Stimulated activated CD4-positive, alpha-beta T cell treated with anti-CD3 and anti-CD28 coated beads, TNF-alpha, amount 100 ng/mL, for 1 hour (primary cell): Measurements from ENCODE around the gene TLN1.

Source experiments
- DNase-seq, 3 donors: peaks; one replicate each; pipeline ENCODE4 v3.0.0-alpha.2; 2020; ENCODE audit warnings: low read depth in 3 of 3, low spot score in 1 of 3

The TLN1 gene

DNA sequence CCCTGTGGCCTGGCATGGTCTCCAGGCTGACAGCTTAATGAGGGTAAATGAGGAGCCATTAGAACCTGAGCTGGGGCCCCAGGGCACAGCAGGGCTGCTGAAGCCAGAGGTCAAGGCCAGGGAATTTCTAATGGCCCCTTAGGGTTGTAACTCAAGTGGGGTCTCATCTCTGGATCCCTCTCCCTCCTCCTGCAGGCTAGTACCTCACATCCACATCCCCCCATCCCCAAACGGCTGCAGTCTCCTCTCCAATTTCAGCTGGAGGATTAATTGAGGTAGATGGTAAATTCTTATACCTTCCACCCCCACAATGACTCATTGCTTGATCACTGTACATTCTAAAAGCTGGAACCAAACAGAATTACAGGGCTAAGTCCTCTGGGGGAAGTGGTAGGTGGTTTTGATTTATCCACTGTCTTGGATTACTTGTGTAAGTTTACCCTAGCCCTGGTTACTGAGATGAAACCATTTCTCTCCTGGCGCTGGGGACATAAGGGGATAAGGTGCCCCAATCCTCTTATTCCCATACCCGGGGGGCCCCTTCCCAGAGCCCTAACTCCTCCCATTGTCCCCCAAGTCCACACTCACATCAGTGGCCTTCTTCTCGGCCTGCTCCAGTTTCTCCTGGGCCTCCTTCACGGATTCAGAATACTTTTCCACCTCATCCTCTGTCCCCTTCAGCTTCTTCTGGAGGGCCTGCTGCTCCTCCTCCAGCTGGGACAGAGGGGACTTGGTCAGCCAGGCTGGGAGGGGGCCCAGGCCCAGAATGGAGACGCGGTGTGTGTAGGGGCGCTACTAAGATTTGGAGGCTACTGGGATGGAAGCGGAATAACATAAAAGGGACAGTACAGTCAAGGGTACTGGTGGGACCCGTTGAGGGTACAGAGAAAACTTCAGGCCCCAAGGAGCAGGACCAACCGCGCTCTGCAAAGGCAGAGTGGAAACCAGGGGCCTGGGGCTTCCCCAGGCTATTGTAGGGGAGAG is 43.1 kb downstream of the TLN1 start:
- DNase-seq: no peak

DNA sequence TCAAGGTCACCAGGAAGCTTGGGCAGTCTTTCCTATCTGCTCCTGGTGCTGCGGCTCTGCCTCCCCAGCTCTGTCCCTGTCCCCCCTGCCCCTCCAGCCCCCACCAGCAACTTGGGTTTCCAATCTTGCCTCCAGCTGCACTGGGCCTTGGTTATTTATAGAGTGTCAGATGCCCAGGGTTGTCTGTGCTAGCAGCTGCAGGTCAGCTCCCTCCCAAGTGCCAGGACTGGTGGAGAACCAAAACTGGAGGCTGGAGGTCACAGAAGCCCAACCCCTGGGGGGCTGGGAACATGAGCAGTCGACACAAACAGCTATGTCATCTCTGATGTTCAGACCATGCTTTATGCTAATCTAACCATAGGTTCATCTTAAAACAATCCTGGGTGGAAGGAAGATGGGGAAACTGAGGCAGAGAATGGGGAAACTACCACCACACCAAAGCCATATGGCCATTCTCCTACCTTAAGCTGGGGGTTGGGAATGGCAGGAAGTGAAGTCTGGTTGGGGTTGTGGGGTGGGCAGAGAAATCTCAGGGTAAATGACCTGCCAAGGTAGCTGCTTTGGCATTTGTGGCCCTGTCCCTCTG is 43.9 kb downstream of the TLN1 start:
- no peak for DNase-seq

DNA sequence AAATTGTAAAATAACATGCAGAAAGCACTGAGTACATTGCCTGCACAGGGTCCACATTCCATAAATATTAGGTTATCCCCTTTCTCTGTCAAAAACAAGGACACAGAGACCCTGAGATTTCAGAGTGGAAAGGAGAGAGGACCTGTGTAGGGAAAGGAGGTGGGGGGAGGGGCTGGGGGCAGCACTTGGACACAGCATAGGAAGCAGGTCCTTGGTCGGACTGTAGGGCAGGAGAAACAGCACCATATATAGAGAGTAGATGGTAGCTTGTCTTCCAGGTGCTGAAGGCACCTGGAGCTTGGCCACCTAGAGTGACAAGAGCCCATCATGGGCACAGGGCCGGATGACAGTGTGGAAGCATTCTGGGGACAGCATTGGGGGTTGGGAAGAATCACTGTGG is 44.7 kb downstream of the TLN1 start:
- DNase-seq: no peak

DNA sequence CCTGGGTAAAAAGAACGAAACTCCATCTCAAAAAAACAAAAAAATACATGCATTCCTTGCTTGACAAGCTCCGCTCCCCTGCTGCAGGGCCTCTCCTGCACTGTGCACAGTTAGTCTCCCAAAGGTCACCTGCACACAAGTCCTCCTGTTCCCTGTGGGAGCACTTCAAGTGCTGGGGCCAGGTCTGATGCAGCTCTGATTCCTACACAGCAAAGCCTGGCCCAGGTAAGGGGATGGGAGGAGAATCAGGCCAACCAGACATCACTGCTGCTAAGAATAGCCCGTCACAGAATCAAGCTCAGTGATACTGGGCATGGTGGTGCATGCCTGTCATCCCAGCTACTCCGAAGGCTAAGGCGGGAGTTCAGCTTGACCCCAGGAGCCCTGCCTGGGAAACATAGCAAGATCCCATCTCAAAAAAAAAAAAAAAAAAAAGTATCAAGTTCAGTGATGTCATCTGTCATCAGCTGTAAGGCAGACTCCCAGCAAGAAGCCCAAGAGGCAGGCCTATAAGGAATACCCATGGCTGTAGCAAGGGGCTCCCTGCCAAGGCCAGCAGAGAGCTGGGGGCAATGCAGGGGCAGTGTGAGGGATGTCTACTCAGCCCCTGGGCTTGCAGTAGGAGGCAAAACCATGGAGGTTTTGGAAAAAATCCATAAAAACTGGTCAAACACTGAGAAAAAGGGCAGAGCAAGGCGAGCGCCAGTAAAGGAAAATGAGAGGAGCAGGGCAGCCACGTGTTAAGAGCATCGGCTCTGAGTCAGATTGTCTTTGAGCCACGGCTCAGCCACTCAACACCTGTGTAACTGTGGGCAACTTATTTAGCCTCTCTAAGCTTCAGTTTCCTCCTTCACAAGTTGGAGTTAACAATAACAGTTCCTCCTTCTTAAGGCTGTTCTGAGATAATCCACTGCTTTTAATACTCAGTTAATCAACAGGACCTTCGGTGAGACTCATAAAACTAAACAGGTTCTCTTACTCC is 45.5 kb downstream of the TLN1 start:
- no peak for DNase-seq

DNA sequence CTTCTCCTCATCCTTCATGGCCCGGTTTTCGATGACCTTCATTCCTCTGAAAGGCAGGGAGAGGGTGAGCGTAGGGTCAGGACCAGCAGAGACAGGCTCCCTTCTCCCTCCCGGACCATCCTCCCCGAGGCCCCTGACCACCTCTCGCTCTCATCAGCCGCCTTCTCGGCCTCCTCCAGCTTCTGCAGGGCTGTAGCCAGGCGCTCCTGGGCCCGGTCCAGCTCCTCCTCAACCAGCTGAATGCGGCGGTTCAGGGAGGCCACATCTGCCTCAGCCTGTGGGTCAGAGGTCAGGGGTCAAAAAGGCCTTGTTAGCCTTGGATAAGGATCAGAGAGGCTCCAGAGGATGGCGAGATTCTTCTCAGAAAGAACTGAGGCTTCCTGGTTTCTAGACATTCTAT is 46.5 kb downstream of the TLN1 start:
- DNase-seq: no peak

DNA sequence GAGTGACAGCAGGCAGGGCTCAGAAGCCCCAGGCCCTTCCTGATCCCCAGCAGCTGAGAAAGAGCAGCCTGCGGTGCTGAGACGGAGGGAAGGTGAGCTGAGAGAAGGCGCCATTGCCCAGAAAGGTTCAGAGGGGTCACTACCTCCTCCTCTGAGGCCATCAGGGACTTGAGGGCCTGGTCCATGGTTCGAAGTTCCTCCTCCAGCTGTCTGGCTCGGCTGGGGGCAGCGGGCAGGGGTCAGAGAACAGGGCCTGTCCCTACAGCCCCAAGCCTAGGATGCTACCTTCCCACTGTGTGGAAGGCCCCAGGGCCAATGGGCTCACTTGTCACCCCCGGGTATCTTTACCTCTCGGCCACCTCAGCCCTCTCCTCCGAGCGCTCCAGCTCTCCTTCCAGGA is 47.1 kb downstream of the TLN1 start:
- no peak for DNase-seq

DNA sequence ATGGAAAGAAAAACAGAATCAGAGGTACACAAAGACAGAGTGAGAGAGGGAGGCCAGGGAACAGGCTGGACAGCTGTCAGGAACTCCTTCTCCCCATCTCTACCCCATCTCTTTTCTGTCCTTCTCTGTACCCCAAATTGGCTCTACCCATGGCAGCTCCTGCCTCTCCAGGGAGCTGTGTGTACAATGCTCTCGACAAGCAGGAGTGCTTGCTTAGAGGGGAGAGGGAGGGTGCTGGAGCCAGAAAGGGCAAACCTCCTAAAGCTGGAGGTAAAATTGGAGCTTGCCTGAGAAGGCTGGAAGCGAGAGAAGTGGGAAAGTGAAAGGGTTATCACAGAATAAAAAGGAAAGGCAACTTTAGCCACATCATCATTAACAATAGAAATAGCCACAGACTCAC is 48.7 kb downstream of the TLN1 start:
- no peak for DNase-seq

DNA sequence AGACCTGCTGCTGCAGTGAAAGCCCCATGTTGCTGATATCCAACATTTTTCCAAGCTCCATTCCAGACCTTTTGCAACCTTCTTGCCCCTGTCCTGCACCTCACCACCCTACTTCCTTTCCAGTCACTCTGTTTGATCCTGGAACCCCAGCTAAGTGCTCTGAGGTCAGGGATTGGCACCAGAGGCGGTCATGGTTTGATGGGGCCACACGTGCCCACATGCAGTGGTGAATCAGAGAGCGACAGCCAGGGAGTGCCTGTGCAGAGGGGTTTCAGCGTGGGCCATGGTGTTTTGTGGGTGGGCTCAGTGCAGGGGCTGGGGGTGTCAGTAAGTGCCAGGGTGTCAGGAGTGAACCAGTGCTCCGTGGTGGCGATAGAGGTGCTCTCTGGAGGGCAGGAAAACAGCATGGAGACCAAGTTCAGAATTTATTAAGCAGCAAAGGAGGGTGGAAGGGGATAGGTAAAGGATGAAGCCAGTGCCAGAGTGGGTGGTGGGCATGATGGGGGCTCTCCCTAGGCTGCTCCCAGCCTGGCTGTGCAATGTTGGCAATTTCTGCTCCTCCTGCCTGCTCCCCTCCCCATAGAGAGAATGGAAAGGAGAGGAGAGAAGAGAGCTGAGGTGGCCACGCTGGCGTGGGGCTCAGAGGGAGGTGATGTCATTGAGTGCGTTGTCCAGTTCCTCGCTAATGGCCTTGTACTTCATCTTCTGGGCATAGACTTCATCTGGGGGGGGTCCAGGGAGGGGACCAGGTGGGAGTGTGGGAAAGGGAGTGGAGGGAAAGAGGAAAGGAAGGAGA is 49.3 kb downstream of the TLN1 start:
- DNase-seq: no peak

DNA sequence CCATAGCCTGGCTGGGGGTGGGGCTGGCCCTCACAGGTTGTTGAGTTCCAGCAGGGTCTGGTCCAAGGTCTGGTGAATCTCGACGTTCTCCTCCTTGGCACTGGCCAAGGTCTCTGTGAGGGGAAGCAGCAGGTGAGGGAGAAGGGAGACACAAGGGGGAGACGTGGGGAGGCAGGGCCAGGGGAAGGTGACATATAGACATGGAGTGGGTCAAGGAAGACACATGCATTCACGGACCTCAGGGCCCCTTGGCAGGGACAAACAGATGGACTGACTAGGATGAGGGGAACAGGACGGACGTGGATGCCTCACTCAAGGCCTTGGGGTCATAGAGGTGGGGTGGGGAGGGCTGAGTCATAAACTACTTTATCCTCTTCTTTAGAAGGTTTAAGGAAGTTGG is 49.9 kb downstream of the TLN1 start:
- DNase-seq: no peak

DNA sequence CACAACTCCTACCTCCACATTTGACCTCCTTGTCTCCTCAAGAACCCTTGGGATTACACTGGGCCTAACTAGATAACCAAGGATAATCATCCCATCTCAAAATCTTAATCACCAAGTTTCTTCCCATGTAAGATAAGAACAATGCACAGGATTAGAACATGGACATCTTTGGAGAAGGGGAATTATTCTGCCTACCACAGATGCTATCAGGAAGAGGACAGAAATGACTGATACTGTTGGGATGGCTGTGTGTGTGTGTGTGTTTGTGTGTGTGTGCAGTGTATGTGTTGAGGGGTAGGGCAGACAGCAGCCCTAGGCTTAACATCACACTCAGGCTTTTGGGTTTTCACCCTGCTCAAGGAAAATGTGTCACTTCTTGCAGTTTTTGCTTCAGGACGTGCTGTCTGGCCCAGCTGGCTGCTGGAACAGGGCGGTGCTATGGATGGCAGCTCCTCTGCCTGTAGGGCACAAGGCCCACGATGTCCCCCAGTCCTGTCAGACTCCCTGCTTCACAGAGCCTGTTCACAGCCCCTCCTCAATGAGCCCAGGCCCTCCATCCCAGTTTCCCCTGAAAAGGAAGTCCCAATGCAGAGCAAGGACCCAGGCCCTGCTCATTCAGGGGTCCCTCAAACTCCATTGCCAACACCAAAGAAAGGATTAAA is 50.5 kb downstream of the TLN1 start:
- no peak for DNase-seq

DNA sequence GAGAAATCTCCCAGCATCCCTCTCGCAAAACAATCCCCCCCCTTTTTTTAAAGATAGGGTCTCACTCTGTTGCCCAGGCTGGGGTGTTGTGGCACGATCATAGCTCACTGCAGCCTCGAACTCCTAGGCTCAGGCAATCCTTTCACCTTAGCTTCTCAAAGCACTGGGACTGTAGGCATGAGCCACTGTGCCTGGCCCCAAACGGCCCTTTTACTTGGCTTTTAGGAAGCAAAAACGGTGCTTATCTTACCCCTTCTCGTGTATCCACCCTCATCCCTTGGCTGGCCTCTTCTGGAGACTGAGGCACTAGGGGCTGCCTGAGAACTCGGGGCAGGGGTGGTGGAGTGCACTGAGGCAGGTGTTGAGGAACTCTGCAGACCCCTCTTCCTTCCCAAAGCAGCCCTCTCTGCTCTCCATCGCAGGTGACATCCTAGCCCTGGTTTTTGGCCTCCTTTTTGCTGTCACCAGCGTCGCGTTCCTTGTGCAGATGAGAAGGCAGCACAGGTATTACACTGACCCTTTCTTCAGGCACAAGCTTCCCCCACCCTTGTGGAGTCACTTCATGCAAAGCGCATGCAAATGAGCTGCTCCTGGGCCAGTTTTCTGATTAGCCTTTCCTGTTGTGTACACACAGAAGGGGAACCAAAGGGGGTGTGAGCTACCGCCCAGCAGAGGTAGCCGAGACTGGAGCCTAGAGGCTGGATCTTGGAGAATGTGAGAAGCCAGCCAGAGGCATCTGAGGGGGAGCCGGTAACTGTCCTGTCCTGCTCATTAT is 51.5 kb downstream of the TLN1 start:
- DNase-seq: no peak

DNA sequence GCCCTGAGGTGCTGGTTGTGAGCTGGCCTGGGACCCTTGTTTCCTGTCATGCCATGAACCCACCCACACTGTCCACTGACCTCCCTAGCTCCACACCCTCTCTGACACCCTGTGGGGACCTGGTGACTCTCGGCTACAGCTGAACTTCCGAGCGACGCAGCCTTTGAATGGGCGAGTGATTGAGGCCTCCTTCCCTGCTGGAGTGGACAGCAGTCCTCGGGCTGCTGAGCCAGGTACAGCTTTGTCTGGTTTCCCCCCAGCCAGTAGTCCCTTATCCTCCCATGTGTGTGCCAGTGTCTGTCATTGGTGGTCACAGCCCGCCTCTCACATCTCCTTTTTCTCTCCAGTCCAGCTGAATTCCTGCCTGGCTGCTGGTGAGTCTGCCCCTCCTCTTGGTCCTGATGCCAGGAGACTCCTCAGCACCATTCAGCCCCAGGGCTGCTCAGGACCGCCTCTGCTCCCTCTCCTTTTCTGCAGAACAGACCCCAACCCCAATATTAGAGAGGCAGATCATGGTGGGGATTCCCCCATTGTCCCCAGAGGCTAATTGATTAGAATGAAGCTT is 52.1 kb downstream of the TLN1 start:
- no peak for DNase-seq

DNA sequence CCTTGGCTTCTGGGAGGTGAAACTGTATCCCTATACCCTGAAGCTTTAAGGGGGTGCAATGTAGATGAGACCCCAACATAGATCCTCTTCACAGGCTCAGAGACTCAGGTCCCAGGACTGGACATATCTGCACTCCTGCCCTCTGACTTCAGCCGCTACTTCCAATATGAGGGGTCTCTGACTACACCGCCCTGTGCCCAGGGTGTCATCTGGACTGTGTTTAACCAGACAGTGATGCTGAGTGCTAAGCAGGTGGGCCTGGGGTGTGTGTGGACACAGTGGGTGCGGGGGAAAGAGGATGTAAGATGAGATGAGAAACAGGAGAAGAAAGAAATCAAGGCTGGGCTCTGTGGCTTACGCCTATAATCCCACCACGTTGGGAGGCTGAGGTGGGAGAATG is 52.9 kb downstream of the TLN1 start:
- no peak for DNase-seq

DNA sequence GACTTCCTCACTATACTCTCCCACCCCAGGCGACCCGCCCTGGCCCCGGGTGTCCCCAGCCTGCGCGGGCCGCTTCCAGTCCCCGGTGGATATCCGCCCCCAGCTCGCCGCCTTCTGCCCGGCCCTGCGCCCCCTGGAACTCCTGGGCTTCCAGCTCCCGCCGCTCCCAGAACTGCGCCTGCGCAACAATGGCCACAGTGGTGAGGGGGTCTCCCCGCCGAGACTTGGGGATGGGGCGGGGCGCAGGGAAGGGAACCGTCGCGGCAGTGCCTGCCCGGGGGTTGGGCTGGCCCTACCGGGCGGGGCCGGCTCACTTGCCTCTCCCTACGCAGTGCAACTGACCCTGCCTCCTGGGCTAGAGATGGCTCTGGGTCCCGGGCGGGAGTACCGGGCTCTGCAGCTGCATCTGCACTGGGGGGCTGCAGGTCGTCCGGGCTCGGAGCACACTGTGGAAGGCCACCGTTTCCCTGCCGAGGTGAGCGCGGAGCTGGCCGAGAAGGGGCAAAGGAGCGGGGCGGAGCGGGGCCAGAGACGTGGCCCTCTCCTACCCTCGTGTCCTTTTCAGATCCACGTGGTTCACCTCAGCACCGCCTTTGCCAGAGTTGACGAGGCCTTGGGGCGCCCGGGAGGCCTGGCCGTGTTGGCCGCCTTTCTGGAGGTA is 56.1 kb downstream of the TLN1 start:
- DNase-seq: no peak

DNA sequence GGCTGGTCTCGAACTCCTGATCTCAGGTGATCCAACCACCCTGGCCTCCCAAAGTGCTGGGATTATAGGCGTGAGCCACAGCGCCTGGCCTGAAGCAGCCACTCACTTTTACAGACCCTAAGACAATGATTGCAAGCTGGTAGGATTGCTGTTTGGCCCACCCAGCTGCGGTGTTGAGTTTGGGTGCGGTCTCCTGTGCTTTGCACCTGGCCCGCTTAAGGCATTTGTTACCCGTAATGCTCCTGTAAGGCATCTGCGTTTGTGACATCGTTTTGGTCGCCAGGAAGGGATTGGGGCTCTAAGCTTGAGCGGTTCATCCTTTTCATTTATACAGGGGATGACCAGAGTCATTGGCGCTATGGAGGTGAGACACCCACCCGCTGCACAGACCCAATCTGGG is 56.8 kb downstream of the TLN1 start:
- no peak for DNase-seq

DNA sequence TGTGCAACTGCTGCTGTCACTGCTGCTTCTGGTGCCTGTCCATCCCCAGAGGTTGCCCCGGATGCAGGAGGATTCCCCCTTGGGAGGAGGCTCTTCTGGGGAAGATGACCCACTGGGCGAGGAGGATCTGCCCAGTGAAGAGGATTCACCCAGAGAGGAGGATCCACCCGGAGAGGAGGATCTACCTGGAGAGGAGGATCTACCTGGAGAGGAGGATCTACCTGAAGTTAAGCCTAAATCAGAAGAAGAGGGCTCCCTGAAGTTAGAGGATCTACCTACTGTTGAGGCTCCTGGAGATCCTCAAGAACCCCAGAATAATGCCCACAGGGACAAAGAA is 58.0 kb downstream of the TLN1 start:
- DNase-seq: no peak

DNA sequence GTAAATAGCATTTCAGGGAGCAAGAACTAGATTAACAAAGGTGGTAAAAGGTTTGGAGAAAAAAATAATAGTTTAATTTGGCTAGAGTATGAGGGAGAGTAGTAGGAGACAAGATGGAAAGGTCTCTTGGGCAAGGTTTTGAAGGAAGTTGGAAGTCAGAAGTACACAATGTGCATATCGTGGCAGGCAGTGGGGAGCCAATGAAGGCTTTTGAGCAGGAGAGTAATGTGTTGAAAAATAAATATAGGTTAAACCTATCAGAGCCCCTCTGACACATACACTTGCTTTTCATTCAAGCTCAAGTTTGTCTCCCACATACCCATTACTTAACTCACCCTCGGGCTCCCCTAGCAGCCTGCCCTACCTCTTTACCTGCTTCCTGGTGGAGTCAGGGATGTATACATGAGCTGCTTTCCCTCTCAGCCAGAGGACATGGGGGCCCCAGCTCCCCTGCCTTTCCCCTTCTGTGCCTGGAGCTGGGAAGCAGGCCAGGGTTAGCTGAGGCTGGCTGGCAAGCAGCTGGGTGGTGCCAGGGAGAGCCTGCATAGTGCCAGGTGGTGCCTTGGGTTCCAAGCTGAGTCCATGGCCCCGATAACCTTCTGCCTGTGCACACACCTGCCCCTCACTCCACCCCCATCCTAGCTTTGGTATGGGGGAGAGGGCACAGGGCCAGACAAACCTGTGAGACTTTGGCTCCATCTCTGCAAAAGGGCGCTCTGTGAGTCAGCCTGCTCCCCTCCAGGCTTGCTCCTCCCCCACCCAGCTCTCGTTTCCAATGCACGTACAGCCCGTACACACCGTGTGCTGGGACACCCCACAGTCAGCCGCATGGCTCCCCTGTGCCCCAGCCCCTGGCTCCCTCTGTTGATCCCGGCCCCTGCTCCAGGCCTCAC is 58.6 kb downstream of the TLN1 start, which contains the start of gene CA9:
Gene CA9, plus strand, starts transcription at position 797 of the 893 bp plus-strand sequence. Its CDS starts 32 bp downstream, at position 829.
- no peak for DNase-seq
